Motor neuron (in vitro differentiated cells): Measurements from ENCODE around the gene NRROS. TPM values are rescaled to one million over a fixed set of nuclear protein-coding genes. Genes with fewer than 3 reads are reported as not detected.

Experiments
- ATAC-seq, 8 experiments: fragments of 200-7000 bp; cut with Tn5 transposase; replicated peaks in 6 of 8; 2 replicates each; pipeline ENCODE4 v1.8.0; 2021; ENCODE audit warnings: mild to moderate bottlenecking in 8 of 8, moderate library complexity in 8 of 8
- H3K27ac ChIP-seq, 2 donors: fragments of 250-450 bp; sonication (Bioruptor Pico); 2 replicates each; pipeline ENCODE4 v1.9.0; 2021; ENCODE audit warnings: antibody characterized with exemption in 2 of 2, mild to moderate bottlenecking in 2 of 2, moderate library complexity in 1 of 2
- H3K4me1 ChIP-seq, 2 donors: fragments of 250-450 bp; sonication (Bioruptor Pico); replicated peaks in 1 of 2; 2 replicates each; pipeline ENCODE4 v1.6.1; 2021; ENCODE audit warnings: antibody characterized with exemption in 2 of 2, mild to moderate bottlenecking in 2 of 2, moderate library complexity in 1 of 2
- H3K4me3 ChIP-seq, 5 donors: fragments of 250-450 bp; sonication (Bioruptor Pico); 2 replicates each; pipeline ENCODE4 v1.9.0; 2021; ENCODE audit warnings: antibody characterized with exemption in 5 of 5, mild to moderate bottlenecking in 5 of 5, moderate library complexity in 4 of 5
- WGBS, 10 experiments: fragments of 450-650 bp; shearing (Covaris generic); methylation state at CpG; one replicate each; pipeline ENCODE4 v1.0.0; 2022; 5-methylcytosine and 5-hydroxymethylcytosine counted together
- in situ Hi-C, 9 experiments: fragments of 400-800 bp; cut with MboI; loops; one replicate each; pipeline ENCODE4 v1.15.0; 2021; ENCODE audit warnings: low sequenced_read_pairs in 9 of 9, low pct_unique_long_range_greater_than_20kb in 2 of 9; ENCODE audit not compliant: unreplicated experiment in 9 of 9
- total RNA-seq, 8 experiments: library from RNA; unstranded; fragments of 300-600 nt; gene quantifications; 2 replicates each; pipeline versions ENCODE4 v1.2.3 to v1.2.4, GENCODE V29; 2022

Gene NRROS
- total RNA-seq, 8 experiments from 2014 or later = 0.18 to 0.72 (median 0.47) TPM; not detected in 2

GRCh38 chr3:196706731-196707130, 67.2 kb downstream of the NRROS start:
- no peak for ATAC-seq
- in situ Hi-C loops = no loop called here
- peaks cover 6 to 11% of the 10 kb centered on the region in 2 donors for H3K4me1 ChIP-seq
- H3K4me3 ChIP-seq = no peak overlapping the region
- H3K27ac ChIP-seq = no peak overlapping the region
- 87 to 100% (median 100%) methylated on average over 1 to 4 of the region's 4 CpGs; no CpG with 5 or more reads in 2 of the 10 experiments for WGBS, 10 experiments

- no peak for ATAC-seq
- peaks cover 5 to 11% of the 10 kb centered on the region in 2 donors for H3K4me1 ChIP-seq
- in situ Hi-C loops = no loop called here
- H3K4me3 ChIP-seq = no peak overlapping the region
- H3K27ac ChIP-seq = no peak overlapping the region
- WGBS, 10 experiments = 53 to 97% (median 86%) methylated on average over 2 to 8 of the region's 8 CpGs
Measured at GRCh38 chr3:196707566-196707965, 68.1 kb downstream of the NRROS start.

DNA sequence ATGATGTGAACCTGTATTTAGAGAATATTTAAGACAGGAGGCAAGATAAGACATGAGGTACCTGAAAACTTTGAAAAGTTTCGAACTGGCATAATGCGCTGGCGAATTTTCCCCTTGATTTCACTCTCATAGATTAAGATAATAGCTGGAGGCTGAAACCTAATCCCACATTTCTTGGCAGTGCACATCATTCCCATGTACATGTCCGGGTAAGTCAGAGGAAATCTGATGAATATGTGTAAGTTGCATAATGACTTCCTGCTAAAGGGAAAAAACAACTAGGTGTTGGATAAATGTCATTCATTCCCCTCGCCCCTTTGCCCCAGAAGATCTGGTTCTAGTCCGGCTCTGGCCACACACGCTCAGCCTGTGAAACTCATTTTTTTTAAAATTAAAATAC, 69.0 kb downstream of the NRROS start:
- Histone ChIP-seq H3K4me1 (peaks cover 5 to 9% of the 10 kb centered on the region in 2 donors), H3K27ac (no peak overlapping the region), H3K4me3 (no peak overlapping the region)
- in situ Hi-C loops = no loop called here
- ATAC-seq = peak in 1 of 8 experiments; percentile 1
- 45 to 100% (median 73%) methylated on average over 1 to 7 of the region's 7 CpGs; no CpG with 5 or more reads in 2 of the 10 experiments for WGBS, 10 experiments

Other genes starting within 250 kb of the NRROS start
- gene UBXN7, start 207.3 kb upstream of the NRROS start, total RNA-seq = 10 to 100 TPM; 19.8 to 34.2 (median 25.6) TPM
- 10 to 100 TPM; 10.9 to 23.7 (median 15.3) TPM for gene RNF168, start 135.9 kb upstream of the NRROS start, total RNA-seq
- gene SMCO1, start 124.3 kb upstream of the NRROS start, total RNA-seq = under 1 TPM in 3 of 8 experiments, not detected in 5; 0.09 to 0.31 (median 0.28) TPM
- gene WDR53, start 71.1 kb upstream of the NRROS start, total RNA-seq = 10 to 100 TPM in 4 of 8 experiments, 1 to 10 TPM in 4; 5.7 to 13.1 (median 9.4) TPM
- 10 to 100 TPM in 7 of 8 experiments, 1 to 10 TPM in 1; 4.5 to 16.3 (median 12.4) TPM for gene FBXO45, start 71.0 kb upstream of the NRROS start, total RNA-seq
- 10 to 100 TPM in 4 of 8 experiments, 1 to 10 TPM in 4; 1.9 to 13.6 (median 10.5) TPM for gene CEP19, start 72.6 kb downstream of the NRROS start, total RNA-seq
- gene PIGX, start 72.7 kb downstream of the NRROS start, total RNA-seq = 10 to 100 TPM in 7 of 8 experiments, 1 to 10 TPM in 1; 9.8 to 35.3 (median 24.3) TPM
- gene PAK2, start 100.2 kb downstream of the NRROS start, total RNA-seq = 10 to 100 TPM; 20.3 to 50.8 (median 41.9) TPM
- 10 to 100 TPM; 26.0 to 37.4 (median 31.6) TPM for gene SENP5, start 228.2 kb downstream of the NRROS start, total RNA-seq